Prostate gland (tissue), 2 donors: ENCODE results near the gene WRNIP1.

ENCODE experiments used
- POLR2AphosphoS5 ChIP-seq: sonication (generic); formaldehyde crosslinking; IDR thresholded peaks from one replicate; pipeline ENCODE4 v1.6.1; 2017; ENCODE audit warnings: antibody characterized with exemption
- TF ChIP-seq, protein P1 (sequence below), 4 experiments: fragments of 200-600 bp in 2 of 4; fragments of 450-650 bp in 2 of 4; sonication (generic) in 2 of 4; IDR thresholded peaks; 1 replicate in 3 of 4; 2 replicates in 1 of 4; pipeline ENCODE4 v1.5.1; 2016 to 2019; ENCODE audit warnings: antibody characterized with exemption in 4 of 4, mild to moderate bottlenecking in 2 of 4, moderate library complexity in 2 of 4

DNA sequence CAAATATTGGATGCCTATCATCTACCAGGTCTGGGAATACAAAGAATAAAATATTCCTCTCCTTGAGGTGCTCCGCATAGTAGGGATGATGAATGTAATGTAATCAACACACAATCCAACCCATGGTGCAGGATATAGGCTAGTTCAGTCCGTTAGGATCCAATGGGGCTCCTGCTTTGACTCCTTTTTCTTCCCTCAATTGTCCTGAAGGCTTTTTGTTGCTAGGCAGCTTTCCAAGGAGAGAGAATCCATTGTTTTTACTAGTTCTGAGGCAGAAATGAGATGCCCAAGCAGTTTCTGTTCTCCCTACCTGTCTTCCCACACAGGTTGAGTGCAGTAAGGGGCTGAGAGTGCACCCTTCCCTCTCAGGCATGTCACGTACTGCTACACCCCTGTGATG lies 12.1 kb downstream of the WRNIP1 start:
- TF ChIP-seq POLR2AphosphoS5, result no peak
- TF ChIP-seq, protein P1, sequence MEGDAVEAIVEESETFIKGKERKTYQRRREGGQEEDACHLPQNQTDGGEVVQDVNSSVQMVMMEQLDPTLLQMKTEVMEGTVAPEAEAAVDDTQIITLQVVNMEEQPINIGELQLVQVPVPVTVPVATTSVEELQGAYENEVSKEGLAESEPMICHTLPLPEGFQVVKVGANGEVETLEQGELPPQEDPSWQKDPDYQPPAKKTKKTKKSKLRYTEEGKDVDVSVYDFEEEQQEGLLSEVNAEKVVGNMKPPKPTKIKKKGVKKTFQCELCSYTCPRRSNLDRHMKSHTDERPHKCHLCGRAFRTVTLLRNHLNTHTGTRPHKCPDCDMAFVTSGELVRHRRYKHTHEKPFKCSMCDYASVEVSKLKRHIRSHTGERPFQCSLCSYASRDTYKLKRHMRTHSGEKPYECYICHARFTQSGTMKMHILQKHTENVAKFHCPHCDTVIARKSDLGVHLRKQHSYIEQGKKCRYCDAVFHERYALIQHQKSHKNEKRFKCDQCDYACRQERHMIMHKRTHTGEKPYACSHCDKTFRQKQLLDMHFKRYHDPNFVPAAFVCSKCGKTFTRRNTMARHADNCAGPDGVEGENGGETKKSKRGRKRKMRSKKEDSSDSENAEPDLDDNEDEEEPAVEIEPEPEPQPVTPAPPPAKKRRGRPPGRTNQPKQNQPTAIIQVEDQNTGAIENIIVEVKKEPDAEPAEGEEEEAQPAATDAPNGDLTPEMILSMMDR (IDR thresholded peaks at IDR 0.05), result no peak
